CD14-positive monocyte (primary cell): ENCODE results near the gene SYTL3. TPM values are rescaled to one million over a fixed set of nuclear protein-coding genes. Genes with fewer than 3 reads are reported as not detected.

ENCODE experiments used
- DNase-seq, 3 donors: peaks; one replicate each; pipeline ENCODE4 v3.0.0-alpha.2; 2011 to 2022
- H2AFZ ChIP-seq: 2 replicates; pipeline ENCODE4 v1.6.0; 2012; ENCODE audit warnings: mild to moderate bottlenecking, low read depth, low read length, inconsistent platforms; ENCODE audit not compliant: insufficient read depth, poor library complexity, severe bottlenecking
- H3K27ac ChIP-seq, 2 donors: 1 replicate in 1 of 2; 2 replicates in 1 of 2; pipeline ENCODE4 v1.5.1; 2012 to 2013; ENCODE audit warnings: low read length in 2 of 2, control low read depth in 1 of 2, inconsistent platforms in 1 of 2, low read depth in 1 of 2, mild to moderate bottlenecking in 1 of 2
- H3K27me3 ChIP-seq, 2 donors: one replicate each; pipeline versions ENCODE4 v1.6.0 to v1.6.1; 2011 to 2013; ENCODE audit warnings: low read length in 2 of 2; ENCODE audit not compliant: control insufficient read depth in 2 of 2, insufficient read depth in 2 of 2
- H3K36me3 ChIP-seq, 2 donors: replicated peaks in 1 of 2; 1 replicate in 1 of 2; 2 replicates in 1 of 2; pipeline versions ENCODE4 v1.5.1 to v1.6.1; 2012 to 2013; ENCODE audit warnings: low read length in 2 of 2, control low read depth in 1 of 2, inconsistent platforms in 1 of 2, mild to moderate bottlenecking in 1 of 2; ENCODE audit not compliant: insufficient read depth in 2 of 2, control insufficient read depth in 1 of 2
- H3K4me1 ChIP-seq, 2 donors: 1 replicate in 1 of 2; 2 replicates in 1 of 2; pipeline versions ENCODE4 v1.5.1 to v1.6.1; 2012 to 2013; ENCODE audit warnings: low read length in 2 of 2, control low read depth in 1 of 2, inconsistent platforms in 1 of 2, mild to moderate bottlenecking in 1 of 2, moderate library complexity in 1 of 2; ENCODE audit not compliant: insufficient read depth in 2 of 2, control insufficient read depth in 1 of 2
- H3K4me2 ChIP-seq: replicated peaks from 2 replicates; pipeline ENCODE3; 2012; ENCODE audit warnings: low read length, moderate library complexity, mild to moderate bottlenecking; ENCODE audit not compliant: poor library complexity, severe bottlenecking; ENCODE audit errors: extremely low read depth
- H3K4me3 ChIP-seq, 3 experiments: fragments of 200-600 bp in 1 of 3; sonication (generic) in 1 of 3; replicated peaks in 1 of 3; 1 replicate in 2 of 3; 2 replicates in 1 of 3; pipeline ENCODE4 v1.5.1; 2011 to 2013; ENCODE audit warnings: low read length in 3 of 3, mild to moderate bottlenecking in 3 of 3, control low read depth in 2 of 3, low read depth in 2 of 3, inconsistent platforms in 1 of 3, moderate library complexity in 1 of 3
- H3K79me2 ChIP-seq: 2 replicates; pipeline ENCODE4 v1.6.0; 2012; ENCODE audit warnings: mild to moderate bottlenecking, control low read depth, inconsistent platforms, low read length, moderate library complexity; ENCODE audit not compliant: insufficient read depth
- H3K9ac ChIP-seq: 2 replicates; pipeline ENCODE4 v1.6.0; 2017; ENCODE audit warnings: low read length, mild to moderate bottlenecking; ENCODE audit not compliant: insufficient read depth, poor library complexity, severe bottlenecking
- H3K9me3 ChIP-seq, 2 donors: replicated peaks in 1 of 2; 1 replicate in 1 of 2; 2 replicates in 1 of 2; pipeline versions ENCODE4 v1.5.1 to v1.6.1; 2012 to 2013; ENCODE audit warnings: low read length in 2 of 2, control low read depth in 1 of 2; ENCODE audit not compliant: control insufficient read depth in 1 of 2, insufficient read depth in 1 of 2
- H4K20me1 ChIP-seq: 2 replicates; pipeline ENCODE4 v1.6.0; 2012; ENCODE audit warnings: mild to moderate bottlenecking, low read length, control low read depth, moderate library complexity; ENCODE audit not compliant: insufficient read depth
- H3K27ac Mint-ChIP-seq, 7 donors: one replicate each; pipeline ENCODE4 v1.8.0; 2020; ENCODE audit warnings: mild to moderate bottlenecking in 7 of 7, mixed read lengths in 7 of 7, moderate library complexity in 6 of 7, inconsistent platforms in 2 of 7
- H3K27me3 Mint-ChIP-seq, 3 donors: one replicate each; pipeline ENCODE4 v1.8.0; 2021 to 2022; ENCODE audit warnings: low read depth in 3 of 3, mild to moderate bottlenecking in 3 of 3, mixed read lengths in 3 of 3, moderate library complexity in 3 of 3, inconsistent platforms in 1 of 3
- H3K36me3 Mint-ChIP-seq, 2 donors: one replicate each; pipeline ENCODE4 v1.8.0; 2020; ENCODE audit warnings: mixed read lengths in 2 of 2, inconsistent platforms in 1 of 2, mild to moderate bottlenecking in 1 of 2
- H3K4me1 Mint-ChIP-seq: one replicate; pipeline ENCODE4 v1.8.0; 2020; ENCODE audit warnings: mild to moderate bottlenecking, mixed read lengths
- H3K4me3 Mint-ChIP-seq, 2 donors: one replicate each; pipeline ENCODE4 v1.8.0; 2020; ENCODE audit warnings: mild to moderate bottlenecking in 2 of 2, mixed read lengths in 2 of 2, moderate library complexity in 1 of 2
- H3K9me3 Mint-ChIP-seq, 7 donors: one replicate each; pipeline ENCODE4 v1.8.0; 2020 to 2022; ENCODE audit warnings: mixed read lengths in 7 of 7, mild to moderate bottlenecking in 6 of 7, moderate library complexity in 6 of 7, inconsistent platforms in 2 of 7
- CTCF ChIP-seq: fragments of 200-600 bp; IDR thresholded peaks from one replicate; pipeline ENCODE4 v1.8.0; 2022; ENCODE audit warnings: antibody characterized with exemption, mild to moderate bottlenecking
- WGBS: methylation state at CpG from one replicate; pipeline ENCODE4 v1.1.5; 2013; ENCODE audit warnings: missing lambda C conversion rate; ENCODE audit not compliant: insufficient coverage; 5-methylcytosine and 5-hydroxymethylcytosine counted together
- intact Hi-C, 2 donors: fragments of 100-400 bp; cut with micrococcal nuclease; formaldehyde crosslinking; loops; one replicate each; pipeline versions ENCODE4 v1.15.0 to v1.15.1; 2023
- polyA plus RNA-seq, 3 donors: library from polyadenylated mRNA; depleted of rRNA in 1 of 3; unstranded in 2 of 3; stranded (reverse) in 1 of 3; fragments of 300-500 nt in 2 of 3; fragments of >200 nt in 1 of 3; fragmentation: Illumina TruSeq in 2 of 3; gene quantifications; 1 replicate in 2 of 3; 2 replicates in 1 of 3; pipeline ENCODE4 v1.2.3, GENCODE V29; 2012 to 2021

The SYTL3 gene
- polyA plus RNA-seq, 3 donors: 14.6 to 18.7 (median 14.8) TPM

DNA sequence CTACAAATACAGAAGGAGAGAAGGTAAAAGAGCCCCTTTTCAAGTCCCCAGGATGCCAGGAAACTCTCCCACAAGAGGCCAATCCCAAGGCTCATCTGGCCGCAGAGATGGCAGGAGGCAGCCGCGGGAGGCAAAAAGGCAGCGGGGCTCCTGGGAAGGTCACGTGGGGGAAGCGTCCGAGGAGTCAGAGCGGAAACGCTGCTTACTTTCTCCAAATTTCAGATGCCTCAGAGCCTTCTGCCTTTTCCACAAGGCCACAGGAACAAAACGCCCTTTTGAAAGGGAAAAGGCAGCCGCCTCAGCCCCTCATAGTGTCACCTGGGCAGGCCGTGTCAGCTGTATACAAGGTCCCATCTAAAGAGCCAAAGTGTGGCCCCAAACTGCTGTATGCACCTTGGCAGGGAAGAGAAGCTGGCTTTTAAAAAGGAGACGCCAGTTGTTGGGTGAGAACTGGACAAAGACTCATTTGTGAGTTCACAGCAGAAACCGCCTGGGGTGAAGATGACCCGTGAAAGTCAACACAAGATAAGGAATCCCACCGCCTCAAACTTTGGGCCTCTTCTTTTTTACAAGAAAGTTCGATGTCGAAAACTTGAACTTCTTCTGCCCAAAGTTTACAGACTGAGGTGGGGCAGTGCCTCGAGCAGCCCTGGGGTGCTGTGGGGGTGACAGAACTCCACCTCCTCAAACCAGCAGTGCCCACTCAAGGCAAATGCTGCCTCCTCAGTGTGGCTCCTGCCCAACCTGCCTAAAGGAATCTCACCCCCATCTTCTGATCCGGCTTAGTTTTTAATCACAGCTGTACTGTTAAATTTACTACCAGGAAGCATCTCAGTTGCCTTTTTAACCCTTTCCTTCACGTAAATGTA, 124.0 kb downstream of the SYTL3 start:
- no peak overlapping the region for H3K9ac ChIP-seq
- H3K9me3 ChIP-seq: no peaks in the 10 kb centered on the region
- 96% methylated on average over 12 of the region's 21 CpGs for whole genome bisulfite sequencing
- no peaks in the 10 kb centered on the region for H3K79me2 ChIP-seq
- no peak for DNase-seq
- Mint-ChIP-seq H3K9me3 (no peaks in the 10 kb centered on the region), H3K4me1 (peaks cover 3% of the 10 kb centered on the region), H3K27ac (peak overlapping the region in 4 of 7 donors; percentile 36 to 85 (median 74)), H3K27me3 (no peaks in the 10 kb centered on the region), H3K36me3 (peaks cover 96 to 98% of the 10 kb centered on the region in 2 donors), H3K4me3 (no peak overlapping the region)
- no peak overlapping the region for H3K4me2 ChIP-seq
- H3K4me3 ChIP-seq: no peak overlapping the region
- H3K36me3 ChIP-seq: peaks cover 94 to 100% of the 10 kb centered on the region in 2 donors
- no peaks in the 10 kb centered on the region for H3K27me3 ChIP-seq
- H4K20me1 ChIP-seq: peaks cover 74% of the 10 kb centered on the region
- no peak overlapping the region for H2AFZ ChIP-seq
- no peak for TF ChIP-seq CTCF
- no peaks in the 10 kb centered on the region for H3K4me1 ChIP-seq
- intact Hi-C loops: loop anchor here in 1 of 2 donors (10.0 kb wide), 1 partner anchor 69 kb away; no protein-coding TSS in a partner anchor
- peak overlapping the region in 1 of 2 donors; percentile 34 for H3K27ac ChIP-seq

GRCh38 chr6:158774717-158775449, 125.0 kb downstream of the SYTL3 start:
- Mint-ChIP-seq H3K4me3 (no peak overlapping the region), H3K27ac (peak overlapping the region in 2 of 7 donors; percentile 5 to 47), H3K36me3 (peaks cover 90 to 94% of the 10 kb centered on the region in 2 donors), H3K9me3 (no peaks in the 10 kb centered on the region), H3K4me1 (peaks cover 3% of the 10 kb centered on the region), H3K27me3 (no peaks in the 10 kb centered on the region)
- no peaks in the 10 kb centered on the region for H3K79me2 ChIP-seq
- no peaks in the 10 kb centered on the region for H3K9me3 ChIP-seq
- 95% methylated on average over 5 of the region's 17 CpGs for WGBS
- no peak overlapping the region for H2AFZ ChIP-seq
- no peak overlapping the region for H3K4me2 ChIP-seq
- no peak for DNase-seq
- no peak overlapping the region for H3K4me3 ChIP-seq
- TF ChIP-seq CTCF: no peak
- no peak overlapping the region for H3K9ac ChIP-seq
- intact Hi-C loops: loop anchor here in 1 of 2 donors (10.0 kb wide), 1 partner anchor 70 kb away; no protein-coding TSS in a partner anchor
- peaks cover 88 to 98% of the 10 kb centered on the region in 2 donors for H3K36me3 ChIP-seq
- H3K27me3 ChIP-seq: no peaks in the 10 kb centered on the region
- no peaks in the 10 kb centered on the region for H3K4me1 ChIP-seq
- no peak overlapping the region for H3K27ac ChIP-seq
- H4K20me1 ChIP-seq: peaks cover 70% of the 10 kb centered on the region
